HL-60 (cell line): ENCODE measurements around the gene TRIM7.

ENCODE experiments used
- GABPA ChIP-seq: IDR thresholded peaks from 2 replicates; pipeline ENCODE4 v1.6.1; 2012; ENCODE audit warnings: low read depth
- POLR2AphosphoS5 ChIP-seq: IDR thresholded peaks from 2 replicates; pipeline ENCODE4 v1.6.1; 2012; ENCODE audit warnings: low read depth
- TF ChIP-seq, protein P1 (sequence below): IDR thresholded peaks from one replicate; pipeline ENCODE4 v1.5.1; 2011; ENCODE audit warnings: low read length, control low read depth, inconsistent platforms; ENCODE audit not compliant: insufficient read depth

DNA sequence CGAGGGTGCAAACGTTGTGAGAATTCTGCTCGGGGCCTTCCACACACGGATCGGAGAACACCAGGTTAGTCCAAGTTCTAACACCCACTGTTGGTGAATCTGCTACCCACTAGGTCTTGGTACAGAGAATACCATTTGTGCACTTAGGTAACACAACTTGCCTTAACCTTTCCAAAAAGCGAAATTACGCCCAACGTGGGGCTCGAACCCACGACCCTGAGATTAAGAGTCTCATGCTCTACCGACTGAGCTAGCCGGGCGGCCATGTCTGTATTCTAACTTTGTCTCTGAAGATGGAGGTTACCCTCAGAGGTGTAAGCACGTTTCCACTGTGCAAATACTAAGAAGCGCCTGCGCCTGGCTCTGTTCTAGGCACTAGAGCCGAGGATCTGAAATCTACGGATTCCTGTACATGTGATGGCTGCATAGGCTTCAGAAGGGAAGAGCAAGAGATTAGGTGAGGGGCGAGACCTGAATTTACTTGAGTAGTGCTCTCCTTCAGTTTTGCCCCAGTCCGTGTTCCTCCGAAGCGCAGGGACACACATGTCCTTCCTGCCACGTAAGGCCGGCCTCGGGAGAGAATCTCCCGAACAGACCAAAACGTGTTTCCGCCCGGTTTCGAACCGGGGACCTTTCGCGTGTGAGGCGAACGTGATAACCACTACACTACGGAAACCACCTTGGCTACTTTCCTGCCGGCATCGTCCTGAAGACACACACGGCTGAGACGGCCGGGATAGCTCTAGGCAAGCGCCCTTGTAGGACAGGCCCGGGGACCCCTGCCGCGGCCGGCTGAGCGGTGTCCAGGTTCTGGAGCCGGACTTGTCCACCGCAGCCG lies 17.0 kb upstream of the TRIM7 start:
- TF ChIP-seq POLR2AphosphoS5: peak; percentile 35
- TF ChIP-seq, protein P1, sequence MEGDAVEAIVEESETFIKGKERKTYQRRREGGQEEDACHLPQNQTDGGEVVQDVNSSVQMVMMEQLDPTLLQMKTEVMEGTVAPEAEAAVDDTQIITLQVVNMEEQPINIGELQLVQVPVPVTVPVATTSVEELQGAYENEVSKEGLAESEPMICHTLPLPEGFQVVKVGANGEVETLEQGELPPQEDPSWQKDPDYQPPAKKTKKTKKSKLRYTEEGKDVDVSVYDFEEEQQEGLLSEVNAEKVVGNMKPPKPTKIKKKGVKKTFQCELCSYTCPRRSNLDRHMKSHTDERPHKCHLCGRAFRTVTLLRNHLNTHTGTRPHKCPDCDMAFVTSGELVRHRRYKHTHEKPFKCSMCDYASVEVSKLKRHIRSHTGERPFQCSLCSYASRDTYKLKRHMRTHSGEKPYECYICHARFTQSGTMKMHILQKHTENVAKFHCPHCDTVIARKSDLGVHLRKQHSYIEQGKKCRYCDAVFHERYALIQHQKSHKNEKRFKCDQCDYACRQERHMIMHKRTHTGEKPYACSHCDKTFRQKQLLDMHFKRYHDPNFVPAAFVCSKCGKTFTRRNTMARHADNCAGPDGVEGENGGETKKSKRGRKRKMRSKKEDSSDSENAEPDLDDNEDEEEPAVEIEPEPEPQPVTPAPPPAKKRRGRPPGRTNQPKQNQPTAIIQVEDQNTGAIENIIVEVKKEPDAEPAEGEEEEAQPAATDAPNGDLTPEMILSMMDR: no peak
- TF ChIP-seq GABPA: peak; percentile 56
